Mucosa of rectum (tissue), 2 donors: Measurements from ENCODE around the gene OR2H2.
A peak's percentile ranks its signal among the peaks of the same experiment; 100 is the strongest.

Source experiments
- H3K27ac ChIP-seq, 2 donors: one replicate each; pipeline ENCODE4 v1.7.0; 2013; ENCODE audit warnings: inconsistent platforms in 2 of 2, low read depth in 2 of 2, low read length in 2 of 2
- H3K27me3 ChIP-seq, 2 donors: one replicate each; pipeline ENCODE4 v1.7.0; 2013; ENCODE audit warnings: low read length in 2 of 2; ENCODE audit not compliant: control insufficient read depth in 2 of 2, insufficient read depth in 2 of 2
- H3K36me3 ChIP-seq, 2 donors: one replicate each; pipeline ENCODE4 v1.7.0; 2013; ENCODE audit warnings: low read length in 2 of 2; ENCODE audit not compliant: control insufficient read depth in 2 of 2, insufficient read depth in 2 of 2
- H3K4me1 ChIP-seq, 2 donors: one replicate each; pipeline ENCODE4 v1.7.0; 2013; ENCODE audit warnings: low read length in 2 of 2, mild to moderate bottlenecking in 1 of 2; ENCODE audit not compliant: control insufficient read depth in 2 of 2, insufficient read depth in 2 of 2
- H3K4me3 ChIP-seq, 2 donors: one replicate each; pipeline ENCODE4 v1.7.0; 2013; ENCODE audit warnings: low read length in 2 of 2
- H3K9ac ChIP-seq, 2 donors: one replicate each; pipeline ENCODE4 v1.7.0; 2013; ENCODE audit warnings: low read length in 2 of 2, low read depth in 1 of 2, mild to moderate bottlenecking in 1 of 2
- H3K9me3 ChIP-seq, 2 donors: one replicate each; pipeline ENCODE4 v1.7.0; 2013; ENCODE audit warnings: low read length in 2 of 2; ENCODE audit not compliant: control insufficient read depth in 2 of 2
- donor health status: healthy.
- donor health status: Normal muscosa, but diverticular disease.

Gene OR2H2

GRCh38 chr6:29610540-29610939 lies 25.6 kb downstream of the OR2H2 start:
- Histone ChIP-seq H3K36me3 (peaks cover 12 to 16% of the 10 kb centered on the region in 2 donors), H3K9ac (no peak overlapping the region), H3K4me3 (no peak overlapping the region), H3K27me3 (no peaks in the 10 kb centered on the region), H3K4me1 (no peaks in the 10 kb centered on the region), H3K27ac (no peak overlapping the region), H3K9me3 (no peaks in the 10 kb centered on the region)

DNA sequence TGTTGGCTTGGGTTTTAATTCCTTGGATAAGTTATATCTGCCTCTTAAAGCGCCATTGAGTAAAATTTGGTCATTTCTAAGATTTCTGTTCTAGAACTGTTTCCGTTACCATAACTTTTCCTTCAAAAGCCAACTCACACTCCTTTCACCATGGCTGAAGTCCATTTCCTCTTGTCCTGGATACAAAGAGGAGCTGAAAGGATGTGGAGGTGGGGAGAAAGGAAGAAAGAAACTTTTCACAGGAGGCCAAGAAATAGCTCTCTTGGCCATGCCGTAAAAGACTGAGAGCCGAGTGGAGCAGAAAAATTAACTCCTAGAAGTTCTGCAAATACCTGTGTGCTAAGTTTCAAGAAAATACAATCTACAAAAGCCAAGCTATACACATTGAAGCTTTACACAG lies 26.5 kb downstream of the OR2H2 start:
- H3K36me3 ChIP-seq: peaks cover 7 to 12% of the 10 kb centered on the region in 2 donors
- no peaks in the 10 kb centered on the region for H3K4me1 ChIP-seq

DNA sequence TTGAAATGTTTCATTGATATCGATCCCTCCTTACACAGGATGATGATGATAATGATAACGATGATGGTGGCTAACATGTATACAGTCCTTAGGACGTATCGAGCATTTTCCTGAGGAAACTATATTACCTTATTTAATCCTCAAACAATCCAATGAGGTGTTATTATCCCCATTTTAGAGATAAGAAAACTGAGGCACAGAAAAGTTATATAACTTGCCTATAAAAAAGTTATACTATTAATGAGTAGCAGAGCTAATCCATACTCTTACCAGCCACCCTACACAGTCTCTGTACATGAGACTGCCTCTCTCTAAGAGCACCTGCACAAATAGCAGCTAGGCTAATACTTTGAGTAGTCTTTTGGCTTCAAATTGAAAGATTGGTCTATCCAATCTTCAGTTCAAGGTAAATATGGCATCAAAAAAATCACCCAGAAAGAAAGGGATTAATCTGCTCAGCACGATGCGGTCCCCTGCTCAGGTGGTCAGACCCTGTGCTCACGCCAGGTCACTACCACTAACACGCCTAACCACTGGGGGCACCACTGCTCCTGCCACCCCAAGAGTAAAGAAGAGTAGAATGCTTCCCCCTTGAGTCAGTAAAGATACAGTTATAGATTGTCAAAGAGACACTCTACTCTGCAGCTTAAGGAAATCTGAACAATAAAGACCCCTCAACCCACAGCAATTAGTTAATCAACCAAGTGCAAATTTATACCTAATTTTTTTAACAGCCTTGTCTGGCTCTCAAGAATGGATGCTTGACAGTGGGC lies 33.0 kb downstream of the OR2H2 start:
- H3K4me1 ChIP-seq: no peaks in the 10 kb centered on the region
- peaks cover 0 to 6% of the 10 kb centered on the region in 2 donors for H3K36me3 ChIP-seq
- no peaks in the 10 kb centered on the region for H3K9me3 ChIP-seq
- H3K4me3 ChIP-seq: no peak overlapping the region
- H3K27ac ChIP-seq: no peak overlapping the region
- H3K27me3 ChIP-seq: no peaks in the 10 kb centered on the region
- no peak overlapping the region for H3K9ac ChIP-seq

More for the DNA sequence above, 26.5 kb downstream of the OR2H2 start:
- no peaks in the 10 kb centered on the region for H3K9me3 ChIP-seq
- no peak overlapping the region for H3K27ac ChIP-seq
- H3K27me3 ChIP-seq: no peaks in the 10 kb centered on the region
- H3K9ac ChIP-seq: no peak overlapping the region
- H3K4me3 ChIP-seq: no peak overlapping the region

DNA sequence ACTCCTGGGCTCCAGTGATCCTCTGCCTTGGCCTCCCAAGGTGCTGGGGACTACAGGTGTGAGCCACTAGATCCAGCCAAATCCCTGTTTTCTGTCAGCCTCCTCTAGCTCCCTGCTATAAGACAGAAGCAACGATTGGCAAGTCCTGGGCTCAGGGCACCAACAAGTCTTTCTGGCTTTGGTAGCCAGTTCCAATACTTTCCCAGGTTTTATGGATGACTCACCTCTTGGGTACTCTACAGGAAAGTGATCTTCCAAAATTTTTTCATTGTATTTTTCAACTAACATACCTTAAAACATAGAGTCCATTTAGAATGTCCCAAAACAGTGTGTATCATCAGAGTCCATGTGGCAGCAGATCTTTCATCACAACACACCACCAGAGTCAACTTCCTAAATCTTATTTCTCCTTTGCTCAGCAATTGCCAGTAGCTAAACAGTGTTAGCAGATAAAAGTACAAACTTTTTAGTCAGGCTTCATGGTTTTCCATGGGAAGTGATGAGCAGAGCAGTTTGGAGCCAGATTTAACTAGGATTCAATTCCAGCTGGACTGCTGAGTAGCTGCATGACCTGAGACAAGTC lies 34.7 kb downstream of the OR2H2 start:
- Histone ChIP-seq H3K9ac (no peak overlapping the region), H3K4me1 (no peaks in the 10 kb centered on the region), H3K4me3 (no peak overlapping the region), H3K27me3 (no peaks in the 10 kb centered on the region), H3K36me3 (peaks cover 0 to 4% of the 10 kb centered on the region in 2 donors), H3K9me3 (no peaks in the 10 kb centered on the region), H3K27ac (no peak overlapping the region)

- Histone ChIP-seq H3K4me1 (no peaks in the 10 kb centered on the region), H3K9ac (no peak overlapping the region), H3K4me3 (no peak overlapping the region), H3K9me3 (no peaks in the 10 kb centered on the region), H3K27me3 (no peaks in the 10 kb centered on the region), H3K36me3 (peaks cover 0 to 4% of the 10 kb centered on the region in 2 donors), H3K27ac (no peak overlapping the region)
These were observed 35.7 kb downstream of the OR2H2 start for GRCh38 chr6:29620630-29621029.

GRCh38 chr6:29624520-29624961 lies 39.6 kb downstream of the OR2H2 start:
- Histone ChIP-seq H3K4me1 (peaks cover 6 to 13% of the 10 kb centered on the region in 2 donors), H3K36me3 (peaks cover 0 to 4% of the 10 kb centered on the region in 2 donors), H3K27ac (no peak overlapping the region), H3K9ac (no peak overlapping the region), H3K27me3 (no peaks in the 10 kb centered on the region), H3K9me3 (no peaks in the 10 kb centered on the region), H3K4me3 (no peak overlapping the region)

GRCh38 chr6:29625337-29625930 lies 40.5 kb downstream of the OR2H2 start:
- peaks cover 3 to 5% of the 10 kb centered on the region in 2 donors for H3K27me3 ChIP-seq
- H3K4me3 ChIP-seq: no peak overlapping the region
- no peak overlapping the region for H3K27ac ChIP-seq
- peaks cover 0 to 4% of the 10 kb centered on the region in 2 donors for H3K36me3 ChIP-seq
- no peaks in the 10 kb centered on the region for H3K9me3 ChIP-seq
- peaks cover 6 to 13% of the 10 kb centered on the region in 2 donors for H3K4me1 ChIP-seq
- H3K9ac ChIP-seq: no peak overlapping the region

GRCh38 chr6:29626948-29627754 lies 42.2 kb downstream of the OR2H2 start:
- Histone ChIP-seq H3K9ac (peak overlapping the region in 1 of 2 donors; percentile 61), H3K27ac (no peak overlapping the region), H3K4me3 (peak overlapping the region; percentile 41 to 48), H3K9me3 (no peaks in the 10 kb centered on the region), H3K27me3 (peaks cover 13 to 14% of the 10 kb centered on the region in 2 donors), H3K36me3 (no peaks in the 10 kb centered on the region), H3K4me1 (peaks cover 10 to 17% of the 10 kb centered on the region in 2 donors)

- H3K27ac ChIP-seq: peak overlapping the region; percentile 46 to 52
- H3K9ac ChIP-seq: peak overlapping the region; percentile 41 to 61
- peaks cover 13 to 15% of the 10 kb centered on the region in 2 donors for H3K27me3 ChIP-seq
- peak overlapping the region; percentile 68 to 82 for H3K4me3 ChIP-seq
- peaks cover 11 to 19% of the 10 kb centered on the region in 2 donors for H3K4me1 ChIP-seq
- no peaks in the 10 kb centered on the region for H3K9me3 ChIP-seq
- H3K36me3 ChIP-seq: no peaks in the 10 kb centered on the region
These were observed 43.0 kb downstream of the OR2H2 start for GRCh38 chr6:29627755-29628418.
